H54 (cell line): Measurements from ENCODE around the gene CDRT4.

Experiments
- DNase-seq: peaks from one replicate; pipeline ENCODE4 v3.0.0; 2011; ENCODE audit warnings: low spot score, mixed read lengths; ENCODE audit not compliant: insufficient read length
- FAIRE-seq: peaks from 3 replicates; lab custom pipeline; 2011; peaks lifted over from hg19 to GRCh38; lab: Jason Lieb, UNC
- POLR2A ChIP-seq: IDR thresholded peaks from 2 replicates; pipeline ENCODE4 v1.6.1; 2011; ENCODE audit warnings: low read depth, mild to moderate bottlenecking, low read length

CDRT4 gene

GRCh38 chr17:15482476-15482875 lies 15.1 kb upstream of the CDRT4 start:
- DNase-seq (no peak), FAIRE-seq (no peak)
- no peak for TF ChIP-seq POLR2A

GRCh38 chr17:15481481-15481880 lies 14.1 kb upstream of the CDRT4 start:
- no peak for TF ChIP-seq POLR2A
- no peak for FAIRE-seq
- DNase-seq: no peak

GRCh38 chr17:15480204-15480603 lies 12.8 kb upstream of the CDRT4 start:
- DNase-seq (no peak), FAIRE-seq (no peak)
- TF ChIP-seq POLR2A: no peak

- FAIRE-seq (peak; percentile 88), DNase-seq (no peak)
- no peak for TF ChIP-seq POLR2A
These were observed 12.3 kb upstream of the CDRT4 start for GRCh38 chr17:15479703-15480102.

- no peak for TF ChIP-seq POLR2A
- FAIRE-seq (no peak), DNase-seq (no peak)
These were observed 11.4 kb upstream of the CDRT4 start for GRCh38 chr17:15478845-15479244.

- FAIRE-seq: no peak
- no peak for DNase-seq
- TF ChIP-seq POLR2A: no peak
These were observed 8.4 kb upstream of the CDRT4 start for GRCh38 chr17:15475631-15476354.

- FAIRE-seq: no peak
- TF ChIP-seq POLR2A: no peak
- DNase-seq: no peak
These were observed 5.5 kb upstream of the CDRT4 start for GRCh38 chr17:15472891-15473290.

GRCh38 chr17:15470536-15470935 lies 3.1 kb upstream of the CDRT4 start:
- FAIRE-seq: no peak
- no peak for TF ChIP-seq POLR2A
- no peak for DNase-seq

GRCh38 chr17:15469260-15469659 lies 1.8 kb upstream of the CDRT4 start:
- no peak for DNase-seq
- FAIRE-seq: no peak
- no peak for TF ChIP-seq POLR2A

- DNase-seq: no peak
- no peak for TF ChIP-seq POLR2A
- no peak for FAIRE-seq
These were observed 705 bp upstream of the CDRT4 start for GRCh38 chr17:15468126-15468525.

- FAIRE-seq (no peak), DNase-seq (no peak)
- no peak for TF ChIP-seq POLR2A
These were observed 1.3 kb downstream of the CDRT4 start for GRCh38 chr17:15466131-15466530.

GRCh38 chr17:15465045-15465701 lies 2.2 kb downstream of the CDRT4 start:
- DNase-seq (no peak), FAIRE-seq (no peak)
- no peak for TF ChIP-seq POLR2A

GRCh38 chr17:15464231-15464985 lies 3.0 kb downstream of the CDRT4 start:
- no peak for DNase-seq
- no peak for FAIRE-seq
- no peak for TF ChIP-seq POLR2A
